ENCODE measurements around the gene APP. TPM values are rescaled to one million over a fixed set of nuclear protein-coding genes. Genes with fewer than 3 reads are reported as not detected.

The APP gene
- total RNA-seq, 1 experiment from 2014 or later: 169 TPM

GRCh38 chr21:26127073-26127814 is 43.3 kb downstream of the APP start:
- no peak for DNase-seq (ENCODE audit: low spot score)

GRCh38 chr21:26126168-26126553 is 44.4 kb downstream of the APP start:
- no peak for DNase-seq (ENCODE audit: low spot score)

GRCh38 chr21:26125433-26126167 is 45.0 kb downstream of the APP start:
- DNase-seq (ENCODE audit: low spot score): no peak

DNA sequence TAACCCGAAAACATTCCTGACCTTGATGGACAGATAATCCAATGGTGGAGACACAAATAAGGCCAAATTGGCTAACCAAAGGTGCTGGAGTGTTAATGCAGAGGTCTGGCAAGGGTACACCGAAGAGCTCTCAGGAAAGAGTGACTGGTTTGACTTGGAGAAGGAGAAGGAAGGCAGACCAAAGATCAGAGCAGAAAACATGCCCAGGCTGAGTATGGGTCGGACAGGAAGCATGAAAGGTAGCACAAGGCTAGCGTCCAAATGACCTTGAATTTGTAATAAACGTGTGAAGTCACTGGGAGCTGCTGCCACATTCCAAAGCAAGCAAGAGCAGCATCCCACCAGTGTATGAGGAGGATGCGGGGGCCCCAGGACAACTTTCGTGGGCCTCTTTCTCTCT is 45.7 kb downstream of the APP start:
- no peak for DNase-seq (ENCODE audit: low spot score)

- DNase-seq (ENCODE audit: low spot score): no peak
Measured at GRCh38 chr21:26124421-26124833, 46.1 kb downstream of the APP start.

DNA sequence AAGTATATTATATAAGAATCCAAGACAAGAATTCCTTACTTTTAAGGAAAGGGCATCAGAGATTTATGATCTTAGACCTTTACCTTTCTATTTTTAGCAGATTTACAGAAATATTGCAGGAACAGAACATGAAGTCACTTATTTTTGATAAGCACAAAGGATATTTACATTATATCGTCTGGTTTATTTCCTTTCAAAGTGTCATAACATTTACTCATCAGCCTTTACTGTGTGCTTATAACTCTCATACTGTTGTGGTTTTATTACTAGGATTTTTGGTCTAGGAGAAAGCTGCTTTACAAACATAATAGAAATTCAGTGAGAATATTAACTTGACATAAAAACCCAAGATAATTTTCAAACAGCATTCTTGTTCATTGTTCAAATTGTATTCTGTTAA is 47.6 kb downstream of the APP start:
- DNase-seq (ENCODE audit: low spot score): no peak

GRCh38 chr21:26120828-26121227 is 49.7 kb downstream of the APP start:
- no peak for DNase-seq (ENCODE audit: low spot score)

GRCh38 chr21:26119906-26120305 is 50.7 kb downstream of the APP start:
- no peak for DNase-seq (ENCODE audit: low spot score)

GRCh38 chr21:26118938-26119540 is 51.5 kb downstream of the APP start:
- no peak for DNase-seq (ENCODE audit: low spot score)

- DNase-seq (ENCODE audit: low spot score): no peak
Measured at GRCh38 chr21:26117972-26118367, 52.6 kb downstream of the APP start.

GRCh38 chr21:26117324-26117971 is 53.1 kb downstream of the APP start:
- no peak for DNase-seq (ENCODE audit: low spot score)

DNA sequence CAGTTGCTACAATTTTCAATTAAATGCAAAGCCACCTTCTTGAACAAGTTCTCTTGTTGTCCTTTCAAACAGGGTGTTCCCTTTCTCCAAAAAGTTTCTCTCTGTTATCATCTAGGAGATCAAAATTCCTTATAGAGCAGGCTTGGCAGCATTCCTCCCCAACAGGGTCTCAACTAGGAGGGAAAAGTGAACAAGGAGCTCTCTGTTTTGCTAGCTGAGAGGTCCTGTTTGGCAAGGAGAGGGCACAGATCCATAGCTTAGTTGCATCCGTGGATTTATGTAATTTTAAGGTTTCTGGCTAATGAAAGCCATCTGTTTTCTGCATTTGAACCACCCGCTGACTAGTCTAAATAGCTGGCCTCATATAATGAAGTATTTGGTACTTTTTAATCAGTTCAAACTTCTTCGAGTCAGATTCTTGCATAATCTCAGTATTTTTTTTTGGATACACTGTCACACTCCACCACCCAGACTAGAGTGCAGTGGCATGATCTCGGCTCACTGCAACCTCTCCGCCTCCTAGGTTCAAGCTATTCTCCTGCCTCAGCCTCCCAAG is 54.0 kb downstream of the APP start:
- DNase-seq (ENCODE audit: low spot score): peak; percentile 35

GRCh38 chr21:26115899-26116298 is 54.7 kb downstream of the APP start:
- DNase-seq (ENCODE audit: low spot score): no peak

- DNase-seq (ENCODE audit: low spot score): peak; percentile 79
Measured at GRCh38 chr21:26115305-26115704, 55.3 kb downstream of the APP start.

DNA sequence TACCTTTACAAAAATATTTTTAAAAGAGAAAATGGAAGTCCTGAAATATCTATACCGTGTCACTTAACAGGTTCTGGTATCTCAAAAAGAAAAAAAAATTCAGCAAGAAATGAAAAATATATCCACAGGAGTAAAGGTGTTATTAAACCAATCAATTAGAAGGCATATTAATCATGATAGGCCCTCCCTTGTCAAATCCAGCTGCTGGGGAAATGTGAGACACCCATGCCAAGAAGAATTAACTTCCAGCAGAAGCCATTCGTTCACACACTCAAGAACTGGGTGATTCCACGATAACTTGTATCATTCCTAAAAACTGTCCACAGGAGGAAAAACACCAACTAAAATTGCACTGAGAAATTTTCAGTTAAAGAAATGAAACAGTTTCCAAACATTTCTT is 57.6 kb downstream of the APP start:
- no peak for DNase-seq (ENCODE audit: low spot score)

- DNase-seq (ENCODE audit: low spot score): no peak
Measured at GRCh38 chr21:26112127-26112742, 58.3 kb downstream of the APP start.

GRCh38 chr21:26110715-26111114 is 59.9 kb downstream of the APP start:
- DNase-seq (ENCODE audit: low spot score): no peak

DNA sequence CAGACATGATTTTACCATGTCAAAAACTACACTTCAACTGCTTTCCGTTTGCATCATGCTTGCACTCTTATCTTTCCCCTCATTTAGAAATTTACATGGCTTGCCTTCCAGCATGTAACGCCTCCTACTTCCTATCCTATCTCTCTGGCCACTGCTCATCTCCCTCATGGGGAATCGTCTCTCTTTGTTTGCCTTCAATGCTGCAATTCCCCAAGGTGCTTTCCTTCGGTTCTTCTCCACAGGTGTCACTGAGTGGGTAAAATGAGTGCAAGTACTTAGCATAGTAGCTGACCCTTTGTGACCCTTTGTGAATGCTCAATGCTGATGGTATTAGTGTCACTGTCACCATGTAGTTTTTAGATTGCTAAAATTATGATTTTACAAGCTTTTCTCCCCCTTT is 63.1 kb downstream of the APP start:
- no peak for DNase-seq (ENCODE audit: low spot score)

- no peak for DNase-seq (ENCODE audit: low spot score)
Measured at GRCh38 chr21:26106562-26106961, 64.0 kb downstream of the APP start.

- DNase-seq (ENCODE audit: low spot score): no peak
Measured at GRCh38 chr21:26105819-26106218, 64.8 kb downstream of the APP start.

GRCh38 chr21:26100573-26100972 is 70.0 kb downstream of the APP start:
- DNase-seq (ENCODE audit: low spot score): no peak
